Measurements from ENCODE around the gene RSRC2. TPM values are rescaled to one million over a fixed set of nuclear protein-coding genes. Genes with fewer than 3 reads are reported as not detected.

RSRC2 gene
- 11.8 and 15.3 TPM in 2 replicates for total RNA-seq

GRCh38 chr12:122526683-122527477 is at the start of gene RSRC2, which contains the start of gene KNTC1:
Gene RSRC2 (minus strand): TSS chr12:122526936. CDS start chr12:122526853, 83 bp downstream.
Gene KNTC1 (plus strand): TSS chr12:122527249. CDS start chr12:122530064, 2,815 bp downstream.

GRCh38 chr12:122500685-122501488 is 25.8 kb downstream of the RSRC2 start, which contains the start of gene ZCCHC8:
Gene ZCCHC8 (minus strand): TSS chr12:122500932. CDS start chr12:122500840, 92 bp downstream.

Other genes with a start within 250 kb of the RSRC2 start
- 29.8 and 37.8 TPM in 2 replicates for gene CLIP1, start 104.3 kb downstream of the RSRC2 start, total RNA-seq
- gene ZCCHC8, start 26.0 kb downstream of the RSRC2 start, total RNA-seq, result 11.7 and 16.8 TPM in 2 replicates
- gene KNTC1, start 313 bp upstream of the RSRC2 start, total RNA-seq, result 5.2 and 35.5 TPM in 2 replicates
- 0.13 TPM in 1 of 2 replicates, not detected in the other for gene HCAR2, start 176.4 kb upstream of the RSRC2 start, total RNA-seq
- gene HCAR3, start 189.9 kb upstream of the RSRC2 start, total RNA-seq, result 0.16 TPM in 1 of 2 replicates, not detected in the other
- 1.8 and 3.4 TPM in 2 replicates for gene HCAR1, start 203.9 kb upstream of the RSRC2 start, total RNA-seq
- 21.9 and 31.1 TPM in 2 replicates for gene DENR, start 225.9 kb upstream of the RSRC2 start, total RNA-seq
- gene CCDC62, start 247.6 kb upstream of the RSRC2 start, total RNA-seq, result 0.16 and 0.25 TPM in 2 replicates

Data from mesangial cell (primary cell).